ENCODE data around the gene PDGFD. TPM values are rescaled to one million over a fixed set of nuclear protein-coding genes. Genes with fewer than 3 reads are reported as not detected.

PDGFD gene
- polyA plus RNA-seq, 3 donors from 2014 or later: 58.2 to 88.0 (median 70.8) TPM

DNA sequence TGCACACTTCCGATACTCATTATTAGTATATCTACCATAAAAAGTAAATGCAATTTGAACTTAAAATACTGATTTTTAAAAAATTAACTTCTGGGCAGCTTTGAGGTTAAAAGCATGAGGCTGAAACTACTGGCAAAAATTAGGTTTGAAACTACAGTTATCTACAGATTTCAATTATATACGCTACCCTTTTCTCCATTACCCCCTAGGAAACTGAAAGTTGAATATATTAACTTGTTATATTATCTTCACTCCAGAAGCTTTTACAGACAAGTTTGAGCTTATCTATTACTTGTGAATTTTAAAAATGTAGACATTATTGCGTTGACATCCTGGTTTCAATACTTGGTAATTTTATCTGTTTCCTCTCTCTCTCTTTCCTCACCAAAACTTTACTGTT lies 224.3 kb downstream of the PDGFD start:
- no peaks in the 10 kb centered on the region for H3K9me3 Mint-ChIP-seq
- H3K27ac Mint-ChIP-seq: no peak overlapping the region
- H3K4me3 Mint-ChIP-seq: no peak overlapping the region
- H3K27me3 Mint-ChIP-seq (ENCODE audit: low read depth in 3 of 3): no peaks in the 10 kb centered on the region
- H3K4me1 Mint-ChIP-seq: no peaks in the 10 kb centered on the region
- no peak for DNase-seq
- peaks cover 33 to 35% (median 35%) of the 10 kb centered on the region in 3 donors for H3K36me3 Mint-ChIP-seq

DNA sequence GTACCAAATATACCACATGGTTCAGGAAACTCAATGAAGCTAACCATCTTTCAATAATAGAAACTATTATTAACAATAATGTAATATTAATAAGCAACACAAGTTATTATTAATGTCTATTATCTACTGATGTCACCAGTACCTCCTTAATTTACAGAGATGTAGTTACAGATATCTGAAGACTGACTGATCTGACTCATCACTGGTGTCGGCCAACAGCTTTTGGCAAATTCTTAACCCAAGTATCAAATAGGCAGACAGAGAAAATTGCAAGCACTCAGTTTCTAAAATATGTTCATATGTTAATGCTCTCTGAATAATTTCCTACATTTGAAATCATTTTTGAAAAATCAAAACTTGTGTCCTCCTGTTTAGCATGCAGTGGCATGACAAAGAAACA lies 227.9 kb downstream of the PDGFD start:
- DNase-seq: no peak
- no peaks in the 10 kb centered on the region for H3K27me3 Mint-ChIP-seq (ENCODE audit: low read depth in 3 of 3)
- H3K27ac Mint-ChIP-seq: no peak overlapping the region
- no peaks in the 10 kb centered on the region for H3K9me3 Mint-ChIP-seq
- no peak overlapping the region for H3K4me3 Mint-ChIP-seq
- H3K4me1 Mint-ChIP-seq: peaks cover 0 to 1% of the 10 kb centered on the region in 2 donors
- peaks cover 15 to 35% (median 16%) of the 10 kb centered on the region in 3 donors for H3K36me3 Mint-ChIP-seq

DNA sequence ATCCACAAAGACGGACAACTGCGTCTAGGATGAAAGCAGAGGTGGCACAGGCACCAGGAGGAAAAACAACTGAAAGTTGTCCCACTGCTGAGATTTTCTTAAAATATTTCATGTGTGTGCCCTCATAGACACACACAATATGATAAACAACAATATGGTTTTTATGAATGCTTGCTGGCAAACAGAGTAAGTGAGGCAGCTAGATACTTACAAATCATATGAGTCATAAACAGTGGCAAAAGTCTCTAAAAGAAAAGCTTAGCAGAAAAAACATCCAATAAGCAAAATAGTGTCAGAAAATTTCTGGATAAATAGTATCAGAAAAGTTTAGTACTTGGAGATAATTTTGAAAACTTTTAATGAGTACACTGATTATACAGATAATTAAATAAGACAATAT lies 228.7 kb downstream of the PDGFD start:
- H3K9me3 Mint-ChIP-seq: no peaks in the 10 kb centered on the region
- peaks cover 10 to 37% (median 10%) of the 10 kb centered on the region in 3 donors for H3K36me3 Mint-ChIP-seq
- H3K4me3 Mint-ChIP-seq: no peak overlapping the region
- no peaks in the 10 kb centered on the region for H3K27me3 Mint-ChIP-seq (ENCODE audit: low read depth in 3 of 3)
- no peak overlapping the region for H3K27ac Mint-ChIP-seq
- H3K4me1 Mint-ChIP-seq: peaks cover 1 to 3% of the 10 kb centered on the region in 2 donors
- DNase-seq: no peak

DNA sequence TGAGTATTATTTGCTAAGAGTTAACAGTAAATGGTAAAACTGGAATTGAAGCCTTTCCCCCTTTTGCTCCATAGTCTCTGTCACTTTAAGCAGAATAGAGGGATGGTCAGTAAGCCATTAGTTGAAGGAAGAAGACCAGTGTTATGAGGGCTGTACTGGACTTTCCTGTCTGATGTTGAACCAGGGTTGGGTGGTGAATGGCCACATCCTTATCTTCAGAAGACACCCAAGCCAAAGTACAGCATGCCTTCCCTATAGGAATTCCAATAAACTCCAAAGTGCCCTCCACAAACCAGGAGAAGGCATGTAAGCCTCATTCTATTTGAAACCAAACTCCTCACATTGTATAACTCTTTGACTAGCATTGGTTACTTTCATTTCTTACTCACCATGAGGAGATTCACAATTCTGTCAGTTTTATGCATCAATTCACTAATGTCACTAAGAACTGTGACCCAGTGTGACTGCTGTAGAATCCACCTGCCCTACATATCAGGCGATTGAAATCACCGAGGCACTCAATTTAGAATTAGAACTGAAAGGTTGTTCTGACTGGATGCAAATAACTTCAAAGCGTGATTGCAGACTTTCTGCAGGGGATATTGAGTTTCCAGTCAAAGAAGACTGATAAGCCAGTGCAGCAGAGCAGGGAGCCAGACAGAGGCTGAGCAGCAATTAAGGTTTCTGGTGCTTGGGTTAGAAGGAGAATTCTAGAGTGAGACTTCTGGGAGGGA lies 234.6 kb downstream of the PDGFD start:
- H3K4me3 Mint-ChIP-seq: no peak overlapping the region

GRCh38 chr11:103928802-103929161 lies 235.2 kb downstream of the PDGFD start:
- Mint-ChIP-seq H3K27ac (peak overlapping the region in 1 of 6 donors; percentile 43), H3K27me3 (ENCODE audit: low read depth in 3 of 3) (no peaks in the 10 kb centered on the region), H3K9me3 (no peaks in the 10 kb centered on the region), H3K4me3 (no peak overlapping the region), H3K36me3 (peaks cover 9 to 10% (median 10%) of the 10 kb centered on the region in 3 donors), H3K4me1 (peaks cover 24 to 44% of the 10 kb centered on the region in 2 donors)
- no peak for DNase-seq

More for the DNA sequence above, 234.6 kb downstream of the PDGFD start:
- H3K27me3 Mint-ChIP-seq (ENCODE audit: low read depth in 3 of 3): no peaks in the 10 kb centered on the region
- H3K36me3 Mint-ChIP-seq: peaks cover 8 to 14% (median 11%) of the 10 kb centered on the region in 3 donors
- H3K9me3 Mint-ChIP-seq: no peaks in the 10 kb centered on the region
- H3K27ac Mint-ChIP-seq: peak overlapping the region in 5 of 6 donors; percentile 20 to 66 (median 30)
- DNase-seq: no peak
- peaks cover 19 to 38% of the 10 kb centered on the region in 2 donors for H3K4me1 Mint-ChIP-seq

- peak overlapping the region in 1 of 6 donors; percentile 22 for H3K27ac Mint-ChIP-seq
- DNase-seq: no peak
- H3K27me3 Mint-ChIP-seq (ENCODE audit: low read depth in 3 of 3): no peaks in the 10 kb centered on the region
- peaks cover 28 to 48% of the 10 kb centered on the region in 2 donors for H3K4me1 Mint-ChIP-seq
- peaks cover 10 to 12% (median 10%) of the 10 kb centered on the region in 3 donors for H3K36me3 Mint-ChIP-seq
- no peaks in the 10 kb centered on the region for H3K9me3 Mint-ChIP-seq
- no peak overlapping the region for H3K4me3 Mint-ChIP-seq
Observed at GRCh38 chr11:103928040-103928801, 235.7 kb downstream of the PDGFD start.

- Mint-ChIP-seq H3K36me3 (peaks cover 10 to 13% (median 12%) of the 10 kb centered on the region in 3 donors), H3K9me3 (no peaks in the 10 kb centered on the region), H3K27me3 (ENCODE audit: low read depth in 3 of 3) (no peaks in the 10 kb centered on the region), H3K27ac (no peak overlapping the region), H3K4me1 (peaks cover 30 to 48% of the 10 kb centered on the region in 2 donors), H3K4me3 (no peak overlapping the region)
- peak in 2 of 3 donors; percentile 19 to 25 for DNase-seq
Observed at GRCh38 chr11:103927535-103927934, 236.4 kb downstream of the PDGFD start.

DNA sequence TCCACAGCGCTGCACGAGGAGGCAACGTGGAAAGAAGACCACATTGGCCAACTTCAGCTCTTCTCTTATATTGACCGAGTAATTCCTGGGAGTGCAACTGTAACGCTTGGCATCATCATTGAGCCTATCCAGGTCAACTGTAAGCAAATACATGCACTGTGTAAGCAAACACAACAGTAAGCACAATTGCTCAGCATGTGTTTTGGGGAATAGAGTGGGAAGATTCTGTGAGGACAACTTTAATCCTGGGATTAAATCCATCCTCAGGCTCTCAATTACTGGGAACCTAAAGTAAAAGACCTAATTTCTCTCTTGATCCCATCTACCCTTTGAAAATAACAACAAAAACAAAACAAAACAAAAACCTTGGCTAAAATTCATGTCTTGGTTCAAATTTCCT lies 237.0 kb downstream of the PDGFD start:
- Mint-ChIP-seq H3K36me3 (peaks cover 12 to 16% (median 12%) of the 10 kb centered on the region in 3 donors), H3K4me1 (peaks cover 30 to 48% of the 10 kb centered on the region in 2 donors), H3K9me3 (no peaks in the 10 kb centered on the region), H3K27me3 (ENCODE audit: low read depth in 3 of 3) (no peaks in the 10 kb centered on the region), H3K4me3 (no peak overlapping the region), H3K27ac (no peak overlapping the region)
- DNase-seq: no peak

GRCh38 chr11:103924166-103925013 lies 239.6 kb downstream of the PDGFD start:
- Mint-ChIP-seq H3K4me3 (peak overlapping the region; percentile 59 to 69 (median 60)), H3K27me3 (ENCODE audit: low read depth in 3 of 3) (no peaks in the 10 kb centered on the region), H3K4me1 (peaks cover 28 to 41% of the 10 kb centered on the region in 2 donors), H3K9me3 (no peaks in the 10 kb centered on the region), H3K36me3 (peaks cover 12 to 16% (median 12%) of the 10 kb centered on the region in 3 donors), H3K27ac (peak overlapping the region; percentile 44 to 85 (median 79))
- peak; percentile 18 to 26 (median 20) for DNase-seq

DNA sequence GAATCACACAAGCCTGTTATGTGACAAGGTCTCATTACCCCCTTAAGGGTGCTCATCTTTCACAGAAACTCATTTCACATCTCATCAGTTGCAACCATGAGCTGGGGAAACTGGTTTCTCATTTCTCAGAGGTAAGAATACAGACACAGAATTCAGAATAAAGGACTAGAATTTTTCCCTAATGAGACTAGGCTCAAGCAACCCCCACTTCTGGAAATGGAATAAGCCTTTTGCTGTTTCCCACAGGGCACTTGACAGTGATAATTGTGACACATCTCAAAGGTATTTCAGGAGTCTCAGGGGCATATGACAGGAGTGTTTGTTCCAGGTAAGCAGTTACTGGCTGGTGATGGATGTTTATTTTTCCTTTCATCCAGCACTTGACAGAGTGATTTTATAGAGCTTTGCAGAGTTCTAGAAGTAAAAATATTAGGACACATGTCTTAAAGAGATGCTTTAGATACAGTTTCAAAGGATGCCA lies 240.5 kb downstream of the PDGFD start:
- Mint-ChIP-seq H3K9me3 (no peaks in the 10 kb centered on the region), H3K4me1 (peaks cover 27 to 37% of the 10 kb centered on the region in 2 donors), H3K4me3 (no peak overlapping the region), H3K36me3 (peaks cover 12 to 19% (median 14%) of the 10 kb centered on the region in 3 donors), H3K27ac (peak overlapping the region; percentile 44 to 83 (median 72)), H3K27me3 (ENCODE audit: low read depth in 3 of 3) (no peaks in the 10 kb centered on the region)
- no peak for DNase-seq

- Mint-ChIP-seq H3K27me3 (ENCODE audit: low read depth in 3 of 3) (no peaks in the 10 kb centered on the region), H3K36me3 (peaks cover 7 to 21% (median 20%) of the 10 kb centered on the region in 3 donors), H3K4me3 (no peak overlapping the region), H3K27ac (peak overlapping the region in 1 of 6 donors; percentile 20), H3K9me3 (peaks cover 0 to 2% (median 0%) of the 10 kb centered on the region in 6 donors), H3K4me1 (peaks cover 21 to 22% of the 10 kb centered on the region in 2 donors)
- no peak for DNase-seq
Observed at GRCh38 chr11:103920933-103921332, 243.0 kb downstream of the PDGFD start.

- H3K27ac Mint-ChIP-seq: peak overlapping the region in 2 of 6 donors; percentile 20 to 47
Observed at GRCh38 chr11:103920449-103920848, 243.5 kb downstream of the PDGFD start.

DNA sequence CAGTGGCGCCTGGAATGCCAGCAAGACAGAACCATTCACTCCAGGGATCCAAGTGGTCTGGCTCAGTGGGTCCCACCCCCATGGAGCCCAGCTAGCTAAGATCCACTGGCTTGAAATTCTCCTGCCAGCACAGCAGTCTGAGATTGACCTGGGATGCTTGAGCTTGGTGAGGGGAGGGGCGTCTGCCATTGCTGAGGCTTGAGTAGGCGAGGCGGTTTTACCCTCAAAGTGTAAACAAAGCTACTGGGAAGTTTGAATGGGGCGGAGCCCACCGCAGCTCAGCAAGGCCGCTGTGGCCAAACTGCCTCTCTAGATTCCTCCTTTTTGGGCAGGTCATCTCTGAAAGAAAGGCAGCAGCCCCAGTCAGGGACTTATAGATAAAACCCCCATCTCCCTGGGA lies 253.2 kb downstream of the PDGFD start:
- Mint-ChIP-seq H3K27ac (no peak overlapping the region), H3K9me3 (peaks cover 3 to 25% (median 13%) of the 10 kb centered on the region in 6 donors), H3K4me3 (no peak overlapping the region), H3K4me1 (peaks cover 25 to 29% of the 10 kb centered on the region in 2 donors), H3K36me3 (peaks cover 38 to 57% (median 54%) of the 10 kb centered on the region in 3 donors), H3K27me3 (ENCODE audit: low read depth in 3 of 3) (peaks cover 0 to 5% (median 0%) of the 10 kb centered on the region in 3 donors)
- DNase-seq: no peak

More at GRCh38 chr11:103920449-103920848, 243.5 kb downstream of the PDGFD start:
- peaks cover 20 to 21% of the 10 kb centered on the region in 2 donors for H3K4me1 Mint-ChIP-seq
- peaks cover 0 to 2% (median 0%) of the 10 kb centered on the region in 6 donors for H3K9me3 Mint-ChIP-seq
- peaks cover 8 to 24% (median 21%) of the 10 kb centered on the region in 3 donors for H3K36me3 Mint-ChIP-seq
- no peak overlapping the region for H3K4me3 Mint-ChIP-seq
- H3K27me3 Mint-ChIP-seq (ENCODE audit: low read depth in 3 of 3): no peaks in the 10 kb centered on the region
- no peak for DNase-seq

Measured in immature natural killer cell (primary cell).